GM21423 (cell line): ENCODE measurements around the gene PHLDA1.

ENCODE experiments used
- ATAC-seq: cut with Tn5 transposase; IDR thresholded peaks from one replicate; pipeline ENCODE4 v1.9.1; 2021; ENCODE audit warnings: mild to moderate bottlenecking, moderate library complexity; ENCODE audit not compliant: unreplicated experiment

The PHLDA1 gene

GRCh38 chr12:76038176-76038575 is 6.6 kb upstream of the PHLDA1 start:
- ATAC-seq = no peak

GRCh38 chr12:76037130-76038103 is 5.8 kb upstream of the PHLDA1 start:
- peak; percentile 59 for ATAC-seq

GRCh38 chr12:76035045-76035444 is 3.5 kb upstream of the PHLDA1 start:
- no peak for ATAC-seq

- ATAC-seq = no peak
These were observed 1.8 kb upstream of the PHLDA1 start for GRCh38 chr12:76033081-76034011.

GRCh38 chr12:76032043-76032981 is 736 bp upstream of the PHLDA1 start:
- ATAC-seq = peak; percentile 18

GRCh38 chr12:76031081-76031413 is 529 bp downstream of the PHLDA1 start:
- no peak for ATAC-seq

- ATAC-seq = peak; percentile 7
These were observed 1.1 kb downstream of the PHLDA1 start for GRCh38 chr12:76030341-76031080.

DNA sequence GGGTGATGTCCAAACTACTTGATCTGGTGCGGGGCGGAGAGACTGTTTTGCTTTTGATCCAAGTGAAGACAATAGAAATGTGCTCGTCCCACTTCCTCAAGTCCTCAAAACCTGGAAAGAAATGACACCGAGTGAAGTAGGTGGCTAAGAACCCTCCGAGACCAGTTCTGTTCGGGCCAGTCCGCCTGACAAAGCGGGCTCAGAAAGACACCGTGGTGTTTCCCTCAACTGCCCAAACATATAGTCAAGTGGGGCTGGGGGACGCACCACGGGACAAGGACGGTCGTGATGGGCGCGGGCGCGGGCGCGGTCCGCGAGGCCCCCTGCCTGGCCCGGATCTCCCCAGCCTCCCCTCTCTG is 1.6 kb downstream of the PHLDA1 start:
- no peak for ATAC-seq

- ATAC-seq = no peak
These were observed 2.9 kb downstream of the PHLDA1 start for GRCh38 chr12:76028571-76029277.

DNA sequence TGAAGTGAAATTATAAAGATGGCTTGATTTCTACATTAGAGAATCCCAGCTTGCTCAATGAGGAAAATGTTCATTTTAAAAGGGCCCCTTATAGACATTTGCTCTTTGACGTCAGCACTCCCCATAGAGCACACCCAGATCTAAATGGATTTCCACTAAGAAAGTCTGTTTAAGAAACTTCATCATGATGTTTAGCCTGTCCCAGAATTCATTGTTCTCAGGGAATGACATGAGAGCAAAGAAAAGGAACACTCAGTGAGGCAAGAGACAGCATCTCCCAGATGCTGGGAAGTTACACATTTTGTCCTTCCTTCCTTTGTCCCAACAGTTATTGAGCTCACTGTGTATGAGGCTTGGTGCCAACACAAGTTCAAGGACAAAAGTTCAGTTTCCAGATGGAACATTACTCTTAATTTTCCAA is 4.9 kb downstream of the PHLDA1 start:
- no peak for ATAC-seq

DNA sequence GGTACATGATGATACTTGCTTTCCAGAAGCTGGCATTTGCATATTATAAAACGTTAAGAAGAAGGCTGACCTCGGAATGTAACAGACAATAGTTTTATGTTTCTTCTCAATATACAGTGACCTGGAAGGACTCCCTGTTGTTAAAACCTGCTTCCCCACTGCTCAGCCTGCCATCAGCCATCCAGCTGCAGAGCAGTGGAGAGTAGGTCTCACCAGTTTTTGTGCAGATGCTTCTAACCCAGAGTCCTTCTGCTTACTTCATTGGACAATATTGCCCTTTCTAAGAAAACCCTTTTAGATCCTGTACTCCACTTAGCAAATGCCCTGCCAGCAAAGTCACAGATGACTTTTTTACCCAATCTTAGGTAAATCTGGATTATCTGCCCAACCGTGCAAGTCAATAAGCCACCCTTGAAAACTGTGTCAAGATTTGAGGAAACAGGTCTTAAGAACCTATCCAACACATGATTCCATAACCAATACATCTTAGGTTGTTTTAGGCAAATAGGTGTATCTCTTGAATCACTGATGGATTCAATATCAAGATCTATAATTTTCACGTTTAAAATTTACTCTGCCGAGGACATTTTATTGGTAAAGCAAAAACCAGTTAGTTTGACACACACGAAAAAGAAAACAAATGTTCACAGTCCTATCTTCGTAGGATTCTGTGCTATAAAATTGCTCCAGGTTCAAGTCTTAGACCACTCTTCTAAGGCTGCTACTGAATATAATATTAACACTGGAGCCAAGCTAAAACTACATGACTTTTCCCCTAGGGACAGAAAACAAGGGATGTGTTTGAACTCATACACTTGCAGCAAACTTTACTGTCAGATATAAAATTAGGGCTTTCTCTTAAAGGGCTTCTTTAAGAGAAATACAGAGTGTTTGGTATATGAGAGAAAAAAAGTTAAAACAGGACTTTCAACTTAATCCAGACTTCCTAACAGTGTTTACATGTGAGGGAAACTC is 5.7 kb downstream of the PHLDA1 start:
- no peak for ATAC-seq

GRCh38 chr12:76024942-76025600 is 6.5 kb downstream of the PHLDA1 start:
- no peak for ATAC-seq

GRCh38 chr12:76024102-76024781 is 7.3 kb downstream of the PHLDA1 start:
- no peak for ATAC-seq

GRCh38 chr12:76023069-76023690 is 8.4 kb downstream of the PHLDA1 start:
- no peak for ATAC-seq

GRCh38 chr12:76022506-76022905 is 9.1 kb downstream of the PHLDA1 start:
- ATAC-seq = no peak
